Activated naive CD4-positive, alpha-beta T cell treated with anti-CD3 and anti-CD28 coated beads for 36 hours (primary cell): ENCODE measurements around the gene PARVG. TPM values are rescaled to one million over a fixed set of nuclear protein-coding genes. Genes with fewer than 3 reads are reported as not detected.

Experiments
- CTCF ChIA-PET: fragments of 350-600 bp; sonication (Branson Sonifier 250); formaldehyde crosslinking; loops from one replicate; lab custom pipeline; 2021; ENCODE audit warnings: antibody characterized with exemption; lab: Charles Lee
- DNase-seq: peaks from one replicate; pipeline ENCODE4 v3.0.0-alpha.2; 2020
- H3K27ac Mint-ChIP-seq: one replicate; pipeline ENCODE4 v1.8.0; 2021; ENCODE audit warnings: mild to moderate bottlenecking, mixed read lengths
- H3K27me3 Mint-ChIP-seq: one replicate; pipeline ENCODE4 v1.8.0; 2021; ENCODE audit warnings: low read depth, mixed read lengths
- H3K36me3 Mint-ChIP-seq: one replicate; pipeline ENCODE4 v1.8.0; 2021; ENCODE audit warnings: low read depth, mixed read lengths
- H3K4me1 Mint-ChIP-seq: one replicate; pipeline ENCODE4 v1.8.0; 2021; ENCODE audit warnings: low read depth, mixed read lengths
- H3K4me3 Mint-ChIP-seq: one replicate; pipeline ENCODE4 v1.8.0; 2021; ENCODE audit warnings: mild to moderate bottlenecking, moderate library complexity, mixed read lengths
- H3K9me3 Mint-ChIP-seq: one replicate; pipeline ENCODE4 v1.8.0; 2021; ENCODE audit warnings: mixed read lengths
- intact Hi-C: fragments of 100-400 bp; cut with micrococcal nuclease; formaldehyde crosslinking; loops from one replicate; pipeline ENCODE4 v1.15.1; 2023
- total RNA-seq, 2 experiments: library from RNA; stranded (reverse); gene quantifications; one replicate each; pipeline ENCODE4 v1.2.3, GENCODE V29; 2021

PARVG gene
- total RNA-seq, 2 experiments from 2014 or later: 64.6 to 67.8 TPM

DNA sequence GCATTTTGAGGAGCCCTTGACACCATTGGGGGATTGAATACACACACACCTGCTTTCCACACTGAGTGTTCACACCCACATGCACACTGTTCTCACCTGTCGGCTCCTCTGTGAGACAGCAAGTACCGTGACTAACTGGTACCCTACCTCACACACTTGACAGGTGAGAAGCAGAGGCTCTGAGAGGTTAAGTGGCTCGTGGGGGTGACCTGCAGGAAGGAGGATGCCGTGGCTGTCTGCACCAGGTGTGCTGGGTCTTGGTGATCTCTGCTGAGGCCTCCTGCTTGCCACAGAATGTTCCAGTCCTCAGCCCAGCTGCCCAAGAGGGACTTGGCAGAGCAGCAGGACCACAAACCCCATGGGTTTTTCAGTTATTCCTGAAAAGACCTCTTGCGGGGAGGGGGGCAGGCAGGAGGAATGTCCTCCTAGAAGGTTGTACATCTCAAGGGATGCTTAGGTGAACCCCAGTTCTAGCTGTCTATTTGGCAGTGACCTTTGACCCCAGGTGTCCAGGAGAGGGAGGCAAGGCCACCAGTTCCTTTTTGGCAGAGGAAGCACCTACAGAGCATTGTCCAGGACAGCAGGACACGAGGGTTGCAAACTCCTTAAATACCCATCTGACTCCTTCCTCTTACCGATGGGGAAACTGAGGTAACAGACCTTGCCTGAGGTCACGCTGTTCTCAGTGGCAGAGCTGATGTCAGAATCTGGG, 66.0 kb downstream of the PARVG start:
- H3K9me3 Mint-ChIP-seq: peaks cover 7% of the 10 kb centered on the region
- intact Hi-C loops: no loop called here
- no peak for DNase-seq
- CTCF ChIA-PET: interaction anchor here (0.6 kb wide), 1 partner anchor 533 kb away, joined by 3 read pairs; no protein-coding TSS in a partner anchor
- peaks cover 9% of the 10 kb centered on the region for H3K27me3 Mint-ChIP-seq
- no peaks in the 10 kb centered on the region for H3K36me3 Mint-ChIP-seq
- H3K4me1 Mint-ChIP-seq: no peaks in the 10 kb centered on the region
- H3K4me3 Mint-ChIP-seq: no peak overlapping the region
- no peak overlapping the region for H3K27ac Mint-ChIP-seq

DNA sequence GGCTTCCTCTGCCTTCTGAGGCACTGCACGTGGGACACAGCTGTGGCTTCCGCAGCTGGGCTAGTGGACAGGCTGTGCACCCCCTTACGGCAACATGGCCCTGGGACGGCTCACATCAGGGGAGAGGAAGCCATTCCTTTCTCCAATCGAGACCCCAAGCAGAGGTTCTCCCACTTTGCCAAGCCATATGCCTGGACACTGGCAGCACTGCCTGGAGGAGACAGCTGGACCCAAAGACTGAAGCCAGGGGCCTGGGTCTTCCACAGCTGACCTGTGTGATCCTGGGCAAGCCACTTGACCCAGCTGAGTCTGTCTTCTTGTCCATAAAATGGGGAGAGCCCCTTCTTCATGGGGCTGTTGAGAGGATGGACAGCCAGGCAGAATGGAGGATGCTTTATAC, 66.6 kb downstream of the PARVG start:
- no peak for DNase-seq
- Mint-ChIP-seq H3K27me3 (peaks cover 9% of the 10 kb centered on the region), H3K36me3 (no peaks in the 10 kb centered on the region), H3K27ac (no peak overlapping the region), H3K4me3 (no peak overlapping the region), H3K9me3 (peaks cover 7% of the 10 kb centered on the region), H3K4me1 (no peaks in the 10 kb centered on the region)
- CTCF ChIA-PET: no interaction called here
- intact Hi-C loops: no loop called here

DNA sequence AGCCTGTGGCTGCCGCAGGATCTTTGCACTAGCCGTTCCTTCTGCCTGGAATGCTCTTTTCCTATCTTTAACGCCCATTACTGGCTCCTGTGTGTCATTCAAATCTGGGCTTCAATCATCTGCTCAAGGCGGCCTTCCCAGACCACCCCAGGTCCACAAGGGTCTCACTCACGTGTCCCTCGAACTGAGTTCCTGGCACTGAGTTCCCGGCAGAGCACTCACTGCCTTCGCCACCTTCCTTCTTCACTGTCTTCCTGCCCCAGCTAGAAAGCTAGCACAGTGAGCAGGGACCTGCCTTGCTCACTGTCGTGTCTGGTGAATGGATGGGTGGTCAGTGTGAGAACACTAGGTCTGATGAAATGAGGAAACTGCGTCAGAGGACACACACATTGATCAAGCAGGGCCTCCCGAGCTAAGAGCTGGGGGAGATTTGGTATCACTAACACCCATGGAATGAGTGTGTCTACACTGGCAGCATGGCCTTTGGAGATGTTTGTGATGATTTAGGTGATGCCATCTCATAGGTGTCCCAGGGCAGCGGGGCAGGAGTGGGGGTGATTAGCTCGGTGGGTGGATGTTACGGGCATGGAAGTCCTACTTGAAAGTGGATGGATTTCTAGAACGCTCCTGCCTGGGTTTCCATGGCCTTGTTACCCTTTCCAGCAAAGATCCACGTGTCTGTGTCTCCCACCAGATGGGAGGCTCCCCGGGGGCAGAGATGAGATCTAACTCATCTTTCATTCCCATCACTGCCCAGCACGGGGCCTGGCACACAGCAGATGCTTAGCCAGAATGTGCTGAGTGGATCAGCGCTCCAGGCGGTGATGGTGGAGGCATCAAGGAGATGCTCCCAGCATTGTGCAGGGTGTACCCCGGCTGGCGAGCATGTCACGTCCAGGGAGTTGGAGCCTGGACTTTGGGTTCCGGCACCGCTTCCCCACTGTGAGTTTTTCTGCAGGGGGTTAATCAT, 67.5 kb downstream of the PARVG start:
- peaks cover 7% of the 10 kb centered on the region for H3K9me3 Mint-ChIP-seq
- H3K4me1 Mint-ChIP-seq: no peaks in the 10 kb centered on the region
- H3K27ac Mint-ChIP-seq: no peak overlapping the region
- H3K27me3 Mint-ChIP-seq: peaks cover 9% of the 10 kb centered on the region
- CTCF ChIA-PET: no interaction called here
- DNase-seq: no peak
- intact Hi-C loops: no loop called here
- H3K4me3 Mint-ChIP-seq: no peak overlapping the region
- no peaks in the 10 kb centered on the region for H3K36me3 Mint-ChIP-seq

DNA sequence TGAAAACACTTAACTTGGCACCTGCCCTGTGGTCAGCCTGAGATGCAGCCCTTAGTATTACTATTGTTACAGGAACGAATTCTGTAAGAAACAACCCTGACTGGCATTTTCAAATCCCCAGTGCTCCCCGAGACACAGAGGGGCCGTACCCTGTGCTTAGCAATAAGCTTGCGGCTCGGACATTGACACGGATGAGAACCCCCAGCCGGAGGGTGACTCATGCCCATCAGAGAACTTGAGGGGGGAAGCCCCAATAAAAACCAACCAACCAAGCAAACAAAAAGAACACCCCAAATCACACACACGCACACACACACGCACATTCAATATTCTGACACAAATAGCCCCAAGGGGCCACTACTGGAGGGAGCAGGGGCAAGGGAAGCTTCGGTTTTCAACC, 68.2 kb downstream of the PARVG start:
- Mint-ChIP-seq H3K4me3 (no peak overlapping the region), H3K27me3 (peaks cover 9% of the 10 kb centered on the region), H3K36me3 (no peaks in the 10 kb centered on the region), H3K9me3 (peaks cover 7% of the 10 kb centered on the region), H3K27ac (no peak overlapping the region), H3K4me1 (no peaks in the 10 kb centered on the region)
- intact Hi-C loops: no loop called here
- DNase-seq: no peak
- CTCF ChIA-PET: no interaction called here

DNA sequence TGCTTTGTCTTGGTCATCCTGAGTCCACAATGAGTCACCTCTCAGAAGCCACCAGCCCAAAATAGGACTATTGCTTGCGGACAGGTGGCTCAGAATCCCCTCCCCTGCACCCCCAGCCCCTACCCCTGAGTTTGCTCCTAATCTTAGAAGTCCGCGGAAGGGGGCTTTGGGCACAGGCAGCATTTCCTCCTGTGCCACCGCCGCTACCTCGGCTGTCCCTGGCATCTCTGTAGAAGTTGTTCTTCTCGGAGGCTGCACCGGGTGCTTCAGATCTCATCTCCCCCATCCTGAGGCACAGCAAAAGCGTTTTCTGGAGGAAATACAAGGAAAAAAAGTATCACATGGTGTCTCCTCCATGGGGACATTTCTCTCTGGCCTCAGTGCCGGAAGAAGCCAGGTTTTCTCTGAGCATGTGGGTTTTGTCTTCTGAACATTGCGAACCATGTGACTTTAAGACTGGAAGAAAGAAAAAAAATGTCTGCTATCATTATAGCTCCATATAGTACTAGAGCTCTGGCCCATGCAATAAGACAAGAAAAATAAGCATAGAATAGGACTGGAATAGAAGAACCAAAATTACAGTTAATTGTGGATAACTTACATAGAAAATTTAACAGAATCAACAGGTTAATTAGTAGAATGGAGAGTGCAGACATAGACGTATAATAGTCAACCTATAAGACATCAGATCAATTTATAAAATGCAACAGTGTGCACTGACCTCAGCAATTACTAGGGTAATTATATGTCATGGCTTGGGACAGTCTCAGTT, 68.8 kb downstream of the PARVG start:
- no peaks in the 10 kb centered on the region for H3K4me1 Mint-ChIP-seq
- H3K4me3 Mint-ChIP-seq: no peak overlapping the region
- intact Hi-C loops: no loop called here
- peaks cover 7% of the 10 kb centered on the region for H3K27me3 Mint-ChIP-seq
- H3K9me3 Mint-ChIP-seq: peaks cover 7% of the 10 kb centered on the region
- CTCF ChIA-PET: no interaction called here
- no peak overlapping the region for H3K27ac Mint-ChIP-seq
- no peak for DNase-seq
- H3K36me3 Mint-ChIP-seq: no peaks in the 10 kb centered on the region

DNA sequence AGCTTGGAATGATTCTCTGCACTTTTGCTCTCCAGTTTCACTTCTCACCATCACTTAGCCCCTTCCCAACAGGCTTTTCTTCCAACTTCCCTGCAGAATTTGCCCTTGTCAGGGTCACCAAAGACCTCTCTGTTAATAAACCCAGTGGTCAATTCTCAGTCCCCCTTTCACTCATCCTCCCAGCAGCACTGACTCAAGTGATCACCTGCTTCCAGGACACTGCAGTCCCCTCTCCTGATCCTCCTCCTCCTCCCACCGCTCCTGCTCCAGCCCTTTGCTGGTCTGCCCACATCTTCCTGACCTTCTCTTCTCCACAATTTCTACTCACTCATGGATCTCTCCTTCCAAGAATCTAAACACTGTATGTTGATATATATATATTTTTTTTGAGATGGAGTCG, 74.1 kb downstream of the PARVG start:
- H3K27me3 Mint-ChIP-seq: peaks cover 5% of the 10 kb centered on the region
- no peak overlapping the region for H3K4me3 Mint-ChIP-seq
- H3K4me1 Mint-ChIP-seq: peaks cover 2% of the 10 kb centered on the region
- CTCF ChIA-PET: no interaction called here
- H3K9me3 Mint-ChIP-seq: peaks cover 3% of the 10 kb centered on the region
- intact Hi-C loops: no loop called here
- H3K27ac Mint-ChIP-seq: no peak overlapping the region
- no peaks in the 10 kb centered on the region for H3K36me3 Mint-ChIP-seq
- DNase-seq: no peak

DNA sequence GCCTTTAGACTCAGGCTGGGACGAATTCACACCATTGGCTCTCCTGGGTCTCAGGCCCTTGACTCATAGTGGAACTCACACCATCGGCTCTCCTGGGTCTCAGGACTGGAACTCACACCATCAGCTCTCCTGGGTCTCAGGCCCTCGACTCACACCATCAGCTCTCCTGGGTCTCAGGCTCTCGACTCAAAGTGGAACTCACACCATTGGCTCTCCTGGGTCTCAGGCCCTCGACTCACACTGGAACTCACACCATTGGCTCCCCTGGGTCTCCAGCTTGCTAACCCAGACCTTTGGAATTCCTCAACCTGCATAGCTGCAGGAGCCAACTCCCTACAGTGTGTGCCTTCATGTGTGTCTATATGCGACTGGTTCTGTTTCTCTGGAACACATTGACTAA, 75.4 kb downstream of the PARVG start:
- no peak for DNase-seq
- intact Hi-C loops: no loop called here
- no peak overlapping the region for H3K4me3 Mint-ChIP-seq
- peaks cover 4% of the 10 kb centered on the region for H3K4me1 Mint-ChIP-seq
- no peaks in the 10 kb centered on the region for H3K9me3 Mint-ChIP-seq
- no peak overlapping the region for H3K27ac Mint-ChIP-seq
- CTCF ChIA-PET: no interaction called here
- peaks cover 5% of the 10 kb centered on the region for H3K27me3 Mint-ChIP-seq
- H3K36me3 Mint-ChIP-seq: no peaks in the 10 kb centered on the region

DNA sequence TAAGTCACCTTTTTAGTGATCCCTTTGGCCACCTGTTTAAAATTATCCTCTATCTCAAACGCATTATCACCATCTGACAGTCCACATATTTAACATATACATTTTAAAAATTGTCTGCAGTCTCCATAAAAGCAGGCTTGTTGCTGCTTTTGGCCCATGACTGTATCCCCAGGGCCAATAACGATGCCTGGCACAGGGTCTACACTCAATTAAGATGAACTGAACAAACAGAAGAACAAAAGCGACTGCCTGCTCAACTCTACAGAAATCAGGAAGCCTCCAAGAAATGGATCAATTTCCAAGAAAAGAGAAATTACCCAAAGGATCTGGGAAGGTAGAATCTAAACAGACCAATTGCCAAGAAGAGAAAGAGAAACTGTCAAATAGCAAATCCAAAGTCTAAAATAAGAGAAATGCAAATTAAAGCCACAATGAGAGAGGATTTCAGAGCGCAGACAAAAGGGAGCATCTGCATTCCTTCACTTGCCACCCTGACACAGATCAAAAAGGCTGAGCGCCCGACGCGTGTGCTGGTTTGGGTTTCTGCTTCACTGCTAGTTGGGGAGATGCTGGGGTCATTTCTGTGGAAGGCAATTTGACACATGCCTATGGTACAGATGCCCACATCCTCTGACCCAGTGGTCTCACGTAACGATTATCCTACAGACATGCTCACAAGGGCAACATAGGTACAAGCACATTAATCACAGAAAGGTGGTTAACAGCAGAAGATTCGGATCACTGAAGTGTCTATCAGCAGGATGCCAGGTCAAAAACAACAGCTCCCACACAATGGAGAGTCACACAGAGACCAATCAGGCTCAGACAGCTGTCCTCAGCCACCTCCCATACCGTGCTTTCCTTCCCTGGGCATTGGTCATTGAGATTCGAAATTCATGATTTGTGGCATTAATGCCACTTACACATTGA, 76.1 kb downstream of the PARVG start:
- DNase-seq: no peak
- intact Hi-C loops: no loop called here
- Mint-ChIP-seq H3K27ac (no peak overlapping the region), H3K36me3 (no peaks in the 10 kb centered on the region), H3K4me1 (peaks cover 4% of the 10 kb centered on the region), H3K9me3 (no peaks in the 10 kb centered on the region), H3K27me3 (peaks cover 5% of the 10 kb centered on the region), H3K4me3 (no peak overlapping the region)
- CTCF ChIA-PET: no interaction called here

Other genes starting within 250 kb of the PARVG start
- 10 to 100 TPM; 35.9 to 37.8 TPM for gene SAMM50, start 225.5 kb upstream of the PARVG start, total RNA-seq
- 10 to 100 TPM; 37.2 to 37.6 TPM for gene PARVB, start 156.6 kb upstream of the PARVG start, total RNA-seq
- gene SHISAL1, start 132.0 kb downstream of the PARVG start, total RNA-seq: not detected